ENCODE measurements around the gene KLRF1.

Gene KLRF1

DNA sequence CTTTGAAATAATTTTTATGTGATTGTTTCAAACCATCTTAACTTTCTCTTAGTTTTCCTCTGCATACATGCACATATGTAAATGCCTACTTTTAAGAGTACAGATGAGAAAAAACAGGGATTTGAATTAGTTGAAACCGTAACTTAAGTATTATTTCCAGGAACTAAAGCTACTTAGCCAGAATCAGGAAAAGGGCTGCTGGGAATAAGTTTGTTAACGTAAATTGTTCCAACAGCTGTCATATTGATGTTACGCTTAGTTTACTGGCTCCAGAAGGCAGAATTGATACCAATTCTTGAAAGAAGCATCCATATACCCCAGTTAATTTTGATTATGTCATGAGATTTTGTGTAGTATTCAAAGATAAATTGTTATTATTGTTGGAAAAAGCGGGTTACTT lies 17.9 kb upstream of the KLRF1 start:
- DNase-seq = no peak

DNA sequence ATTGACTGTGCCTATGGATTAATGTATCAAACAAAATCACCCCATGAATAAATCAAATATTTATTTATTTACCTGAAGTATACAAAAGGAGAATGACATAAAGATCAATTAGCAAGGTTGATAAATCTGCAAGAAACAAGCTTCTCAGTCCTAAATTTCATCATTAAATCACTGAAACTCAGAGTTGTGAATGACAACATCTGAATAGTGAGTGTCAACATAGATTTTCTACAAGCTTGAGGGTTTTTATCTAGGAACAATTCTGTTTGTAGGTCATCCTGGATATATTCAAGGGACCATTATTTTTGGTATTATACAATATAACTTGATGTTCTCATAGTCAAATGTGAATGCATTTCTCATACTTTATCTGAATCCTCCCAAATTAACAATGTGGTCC lies 17.4 kb upstream of the KLRF1 start:
- no peak for DNase-seq

DNA sequence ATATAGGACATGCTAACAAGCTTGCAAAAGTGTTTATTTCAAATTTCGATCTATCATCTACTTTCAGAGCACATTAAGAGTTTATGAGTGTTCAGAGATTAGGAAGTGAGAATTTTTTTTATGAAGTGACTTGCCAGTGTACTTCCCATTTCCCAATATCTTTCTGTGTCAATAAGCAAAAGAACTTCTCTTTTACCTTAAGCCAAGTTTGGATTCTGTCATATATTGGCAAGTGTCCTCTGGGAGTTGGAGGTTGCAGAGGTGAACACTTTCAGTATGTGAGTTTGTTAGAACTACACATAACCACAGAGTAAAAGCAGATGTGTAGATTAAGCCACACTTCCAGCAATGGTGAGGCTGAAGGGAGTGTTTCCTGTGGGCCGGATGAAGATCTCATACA lies 16.6 kb upstream of the KLRF1 start:
- no peak for DNase-seq

DNA sequence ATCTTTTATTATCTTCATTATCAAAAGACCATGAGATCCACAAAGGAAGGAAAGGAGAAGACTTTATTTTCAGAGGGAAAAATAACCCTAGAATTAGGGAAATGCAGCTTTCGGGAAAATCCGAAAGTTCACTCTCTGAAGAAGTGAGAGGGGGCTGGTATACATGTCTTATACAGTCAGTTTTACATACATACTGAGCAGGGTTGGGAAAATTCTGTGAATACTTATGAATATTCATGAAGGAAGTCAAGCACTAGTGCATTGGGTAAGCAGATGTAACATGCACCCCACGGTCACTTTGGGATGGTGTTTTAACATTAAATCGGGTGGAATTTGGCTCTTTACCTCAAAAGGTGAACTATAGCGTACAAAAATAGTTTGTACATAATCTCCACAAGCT lies 15.7 kb upstream of the KLRF1 start:
- no peak for DNase-seq

DNA sequence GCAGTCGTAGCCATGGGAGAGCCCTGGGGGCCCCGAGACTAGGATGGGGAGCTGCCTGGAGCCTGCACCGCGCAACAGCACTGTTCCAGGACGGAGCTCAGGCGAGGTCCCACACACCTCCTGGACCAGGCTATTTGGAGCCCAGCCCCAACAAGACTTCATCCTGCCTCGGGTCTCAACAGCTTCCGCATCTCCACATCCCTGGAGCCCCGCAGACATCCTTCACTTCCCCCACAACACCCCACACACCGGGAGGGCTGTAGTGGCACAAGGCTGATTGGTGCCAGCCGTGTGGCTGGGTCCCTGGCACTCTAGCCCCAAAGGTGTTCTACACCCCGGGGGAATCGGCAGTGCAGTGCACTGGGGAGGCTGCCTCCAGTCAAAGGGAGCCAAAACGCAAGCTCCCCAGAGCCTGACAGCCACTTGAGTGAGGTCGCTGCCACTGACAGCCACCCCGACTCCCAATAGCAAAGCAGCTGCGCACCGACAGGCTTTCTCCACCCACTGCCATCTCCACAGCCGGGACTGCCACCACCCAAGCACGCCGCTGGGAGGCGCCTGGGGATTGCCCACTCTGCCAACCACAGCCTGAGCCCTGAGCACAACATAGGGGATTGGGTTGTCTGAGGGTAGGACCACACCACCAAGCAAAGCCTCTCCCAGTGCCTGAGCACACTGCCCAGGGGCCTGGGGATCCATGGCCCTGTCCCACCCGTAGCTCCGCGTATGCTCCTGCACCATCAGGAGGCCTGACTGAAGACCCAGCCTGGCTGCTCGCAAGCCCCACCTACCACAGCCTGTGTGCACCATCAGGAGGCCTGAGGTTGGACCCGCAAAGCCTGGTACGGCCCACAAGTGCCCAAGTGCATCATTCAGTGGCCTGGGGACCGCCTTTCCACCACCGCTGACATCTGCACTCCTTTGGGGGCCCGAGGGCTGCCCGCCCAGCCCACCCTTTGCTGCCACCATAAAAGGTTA lies 13.2 kb upstream of the KLRF1 start:
- peak; percentile 93 for DNase-seq

DNA sequence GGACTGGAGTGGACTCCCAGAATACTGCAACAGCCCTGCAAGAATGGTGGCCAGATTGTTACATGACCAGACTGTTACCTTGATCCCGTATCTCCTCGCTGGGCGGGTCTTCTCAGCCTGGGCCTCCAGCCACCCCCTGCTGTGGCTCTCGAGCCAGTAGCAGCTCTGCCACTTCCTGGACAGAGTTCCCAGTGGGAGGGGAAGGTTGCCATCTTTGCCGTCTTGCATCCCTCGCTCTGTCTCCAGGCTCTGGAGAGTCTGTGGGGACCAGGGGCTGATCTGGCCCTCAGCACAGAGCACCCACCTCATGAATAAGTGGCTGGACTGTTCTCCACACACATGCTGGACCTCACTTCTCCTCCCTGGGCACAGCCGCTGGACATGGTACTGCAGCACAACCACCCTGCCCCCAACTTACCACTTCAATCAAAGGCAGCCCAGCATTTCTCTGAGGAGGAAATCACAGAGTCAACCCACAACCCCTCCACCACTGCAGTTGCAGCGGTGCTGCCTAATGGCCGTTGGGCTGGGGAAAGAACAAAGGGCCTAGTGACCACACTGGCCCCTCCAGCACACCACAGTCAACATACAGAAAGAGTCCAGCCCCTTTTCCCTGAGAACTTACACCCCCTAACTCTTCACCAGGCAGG lies 6.9 kb upstream of the KLRF1 start:
- no peak for DNase-seq

DNA sequence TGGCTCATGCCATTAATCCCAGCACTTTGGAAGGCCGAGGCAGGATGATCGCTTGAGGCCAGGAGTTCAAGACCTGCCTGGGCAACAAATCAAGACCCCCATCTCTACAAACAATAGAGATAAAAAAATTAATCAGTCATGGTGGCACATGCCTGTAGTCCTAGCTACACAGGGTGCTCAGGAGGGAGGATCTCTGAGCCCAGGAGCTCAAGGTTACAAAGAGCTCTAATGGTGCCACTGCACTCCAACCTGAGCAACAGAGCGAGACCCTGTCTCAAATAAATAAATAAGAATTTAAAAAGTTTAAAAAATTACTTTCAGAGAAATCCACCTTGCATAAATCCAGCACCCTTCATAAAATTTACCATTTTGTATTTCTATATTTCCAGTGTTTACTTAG lies 2.2 kb downstream of the KLRF1 start:
- no peak for DNase-seq

DNA sequence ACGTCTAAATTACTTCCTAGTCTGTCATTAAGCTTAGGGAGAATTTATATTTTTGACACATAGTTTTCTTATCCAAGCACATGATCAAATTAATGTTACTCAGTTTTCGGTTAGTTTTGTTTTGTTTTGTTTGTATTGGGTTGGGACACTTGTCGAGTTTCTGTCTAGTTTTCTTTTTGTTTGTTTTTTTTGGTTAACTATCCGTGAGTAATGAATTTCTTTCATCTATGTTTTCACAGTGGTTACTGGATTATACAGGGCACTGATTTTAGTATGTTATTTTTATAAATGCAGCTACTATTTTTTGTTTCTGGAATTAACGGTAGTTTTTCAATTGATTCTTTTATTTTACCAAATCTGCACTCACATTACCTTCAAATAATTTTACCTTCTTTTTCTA lies 2.7 kb downstream of the KLRF1 start:
- no peak for DNase-seq

DNA sequence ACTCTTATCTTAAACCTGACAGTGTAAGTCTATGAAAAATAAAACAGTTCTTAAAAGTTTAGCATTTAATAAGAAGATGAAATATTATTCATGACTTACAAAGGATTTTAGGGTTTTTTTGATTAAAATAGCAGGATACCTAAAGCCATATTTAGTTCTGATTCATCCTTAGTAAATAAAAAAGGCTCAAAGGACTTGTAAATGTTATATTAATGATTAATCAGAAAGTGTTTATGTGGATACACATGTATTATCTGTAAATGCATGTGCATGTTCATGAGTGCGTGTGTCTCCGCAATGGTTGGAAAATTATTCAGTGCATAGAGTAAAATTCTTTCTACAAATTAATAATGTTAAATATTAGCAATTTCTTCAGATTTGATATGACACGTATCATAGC lies 4.4 kb downstream of the KLRF1 start:
- DNase-seq = no peak

DNA sequence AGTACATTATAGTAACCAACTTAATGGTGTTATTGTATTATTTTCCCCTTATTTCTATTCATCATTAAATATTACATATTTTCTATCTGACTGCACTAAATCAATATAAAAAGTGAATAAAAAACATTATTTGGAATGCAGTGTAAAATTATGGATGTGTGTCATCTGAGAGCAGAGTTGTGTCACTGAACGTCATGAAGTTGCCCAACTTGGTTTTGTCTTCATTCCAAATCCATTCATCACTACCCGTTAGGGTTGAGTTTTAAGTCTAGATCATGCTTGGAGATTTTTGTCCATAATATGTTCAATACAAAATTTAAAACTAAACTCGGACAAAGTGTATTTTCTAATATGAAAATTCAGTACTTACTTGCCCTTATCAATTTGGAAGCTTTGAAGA lies 16.1 kb downstream of the KLRF1 start:
- no peak for DNase-seq

DNA sequence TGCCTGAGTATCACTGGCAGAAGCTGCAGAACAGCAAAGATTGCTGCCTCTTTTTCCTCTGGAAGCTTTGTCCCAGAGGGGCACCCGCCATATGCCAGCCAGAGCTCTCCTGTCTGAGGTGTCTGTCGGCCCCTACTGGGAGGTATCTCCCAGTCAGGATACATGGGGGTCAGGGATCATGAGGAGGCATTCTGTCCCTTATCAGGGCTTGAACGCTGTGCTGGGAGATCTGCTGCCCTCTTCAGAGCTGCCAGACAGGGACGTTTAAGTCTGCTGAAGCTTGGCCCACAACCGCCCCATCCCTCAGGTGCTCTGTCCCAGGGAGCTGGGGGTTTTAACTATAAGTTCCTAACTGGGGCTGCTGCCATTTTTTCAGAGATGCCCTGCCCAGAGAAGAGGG lies 21.6 kb downstream of the KLRF1 start:
- DNase-seq = no peak

DNA sequence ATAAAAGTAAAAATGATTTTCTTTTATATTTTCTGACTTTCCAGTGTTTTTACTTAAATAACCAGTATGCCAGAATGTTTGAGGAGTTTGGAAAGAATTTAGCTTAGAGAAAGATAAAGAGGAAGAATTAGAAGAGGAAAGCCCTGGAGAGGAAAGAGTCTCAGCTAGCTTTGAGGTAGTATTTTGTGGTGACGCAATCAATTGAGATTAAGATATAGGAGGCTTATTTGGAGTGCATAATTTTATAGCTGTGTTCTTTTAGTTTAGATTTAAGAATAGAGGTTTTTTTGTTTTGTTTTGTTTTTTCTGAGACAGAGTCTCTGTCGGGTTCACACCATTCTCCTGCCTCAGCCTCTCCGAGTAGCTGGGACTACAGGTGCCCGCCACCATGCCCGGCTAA lies 23.8 kb downstream of the KLRF1 start:
- no peak for DNase-seq

DNA sequence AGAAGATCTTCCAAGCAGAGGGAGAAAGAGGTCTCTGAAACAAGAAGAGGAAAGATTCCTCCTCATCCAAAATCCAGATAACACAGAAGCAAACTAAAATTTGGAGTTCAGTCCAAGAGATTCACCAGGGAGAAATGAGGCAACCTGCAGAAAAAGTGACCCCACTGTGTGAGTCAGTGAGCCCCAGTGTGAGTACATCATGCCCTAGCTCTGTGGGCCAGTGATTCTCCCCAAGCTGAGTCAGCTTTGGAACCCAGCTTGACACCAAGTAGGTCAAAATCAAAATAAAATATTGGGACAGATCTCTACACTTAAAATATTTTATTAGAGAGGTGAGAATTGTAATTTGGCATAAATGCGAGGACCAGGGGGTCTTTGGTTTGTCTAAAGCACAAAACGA lies 24.6 kb downstream of the KLRF1 start:
- DNase-seq = no peak

DNA sequence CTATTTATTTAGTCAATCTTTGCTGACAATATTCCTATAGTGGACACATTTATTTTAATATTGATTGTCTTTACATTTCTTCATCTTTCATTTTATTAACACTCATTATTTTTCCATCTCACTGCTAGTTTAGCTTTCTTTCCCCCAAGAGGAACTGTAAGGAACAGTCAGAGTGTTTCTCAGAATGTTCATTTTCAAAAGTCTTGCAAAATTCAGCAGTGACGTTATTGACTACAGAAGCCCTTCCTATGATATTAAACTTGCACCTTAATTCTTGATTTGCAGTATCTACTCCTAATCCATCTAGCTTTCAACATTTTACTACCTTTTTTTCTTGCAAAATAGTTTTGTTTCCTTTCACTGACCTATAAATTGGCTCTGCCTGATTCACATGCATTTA lies 28.9 kb downstream of the KLRF1 start:
- no peak for DNase-seq

DNA sequence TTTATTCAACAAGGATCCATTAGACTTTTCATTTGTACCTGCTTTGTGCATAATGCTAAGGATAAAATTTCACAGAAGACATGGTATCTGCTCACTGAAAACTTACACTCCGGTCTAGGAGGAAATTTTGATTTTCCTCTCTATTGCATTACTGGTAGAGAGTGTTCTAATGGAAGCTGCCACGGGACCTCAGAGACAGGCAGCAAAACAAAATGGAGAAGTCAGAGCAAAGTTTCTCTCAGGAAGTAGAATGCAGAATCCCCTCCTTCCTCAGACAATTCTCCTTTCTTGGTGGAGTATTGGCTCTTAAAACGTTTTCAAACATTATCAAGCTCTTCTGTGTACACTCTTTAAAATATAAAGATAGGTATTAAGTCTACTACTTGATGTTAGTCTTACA lies 29.6 kb downstream of the KLRF1 start:
- DNase-seq = no peak

DNA sequence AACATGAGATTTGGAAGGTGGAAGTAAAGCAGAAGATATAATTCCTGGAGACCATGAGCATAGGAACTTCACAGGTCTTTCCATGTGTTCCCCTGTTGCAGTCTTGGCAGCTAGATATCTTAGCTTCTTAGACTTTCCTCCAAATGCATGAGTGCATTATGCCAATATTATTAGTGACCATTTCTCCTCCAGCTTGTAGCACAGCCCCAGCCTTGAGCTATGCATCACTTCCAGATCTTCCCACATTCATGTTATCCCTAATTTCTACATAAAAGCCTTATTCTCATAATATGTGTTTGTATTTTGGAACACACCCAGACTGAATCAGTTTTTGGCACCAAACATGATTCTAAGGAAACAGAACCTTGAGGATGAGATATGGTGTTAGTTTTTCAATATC lies 30.9 kb downstream of the KLRF1 start:
- DNase-seq = no peak

DNA sequence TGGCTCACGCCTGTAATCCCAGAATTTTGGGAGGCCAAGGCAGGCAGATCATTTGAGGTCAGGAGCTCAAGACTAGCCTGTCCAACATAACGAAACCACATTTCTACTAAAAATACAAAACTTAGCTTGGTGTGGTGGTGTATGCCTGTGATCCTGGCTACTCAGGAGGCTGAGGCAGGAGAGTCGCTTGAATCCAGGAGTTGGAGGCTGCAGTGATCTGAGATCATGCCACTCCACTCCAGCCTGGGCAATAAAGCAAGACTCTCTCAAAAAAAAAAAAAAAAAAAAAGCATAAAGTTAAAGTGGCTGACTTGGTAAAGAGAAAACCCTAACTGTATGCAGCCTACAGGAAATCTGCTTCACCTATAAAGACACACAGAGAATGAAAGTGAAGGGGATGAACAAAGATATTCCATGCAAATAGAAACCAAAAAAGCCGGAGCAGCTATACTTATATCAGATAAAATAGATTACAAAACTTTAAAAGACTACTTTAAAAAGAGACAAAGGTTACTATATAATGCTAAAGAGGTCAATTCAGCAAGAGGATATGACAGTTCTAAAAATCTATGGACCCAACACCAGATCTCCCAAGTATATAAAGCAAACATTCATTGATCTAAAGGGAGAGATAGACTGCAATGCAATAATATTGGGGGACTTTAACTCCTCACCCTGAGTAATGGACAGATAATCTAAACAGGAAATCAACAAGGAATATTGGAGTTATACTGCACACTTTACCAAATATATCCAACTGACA lies 37.8 kb downstream of the KLRF1 start:
- DNase-seq = peak; percentile 48

DNA sequence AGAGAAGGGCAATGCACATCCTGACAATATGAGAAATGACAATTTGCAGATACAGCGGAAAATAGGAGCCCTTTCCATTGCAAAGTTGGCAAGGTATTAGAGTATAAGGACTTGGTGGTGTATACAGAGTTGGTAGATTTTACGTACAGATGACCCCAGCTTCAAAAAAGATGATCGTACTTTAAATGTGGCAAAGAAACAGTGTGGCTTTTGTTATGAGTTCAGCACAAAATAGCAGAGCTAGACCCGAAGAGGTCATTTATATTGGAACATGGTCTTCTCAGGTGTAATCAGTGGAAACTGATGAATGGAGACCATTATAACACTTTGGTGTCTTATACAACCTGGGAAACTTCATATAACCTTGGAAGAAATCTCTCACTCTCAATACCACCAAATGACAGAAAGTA lies 39.6 kb downstream of the KLRF1 start:
- DNase-seq = no peak

DNA sequence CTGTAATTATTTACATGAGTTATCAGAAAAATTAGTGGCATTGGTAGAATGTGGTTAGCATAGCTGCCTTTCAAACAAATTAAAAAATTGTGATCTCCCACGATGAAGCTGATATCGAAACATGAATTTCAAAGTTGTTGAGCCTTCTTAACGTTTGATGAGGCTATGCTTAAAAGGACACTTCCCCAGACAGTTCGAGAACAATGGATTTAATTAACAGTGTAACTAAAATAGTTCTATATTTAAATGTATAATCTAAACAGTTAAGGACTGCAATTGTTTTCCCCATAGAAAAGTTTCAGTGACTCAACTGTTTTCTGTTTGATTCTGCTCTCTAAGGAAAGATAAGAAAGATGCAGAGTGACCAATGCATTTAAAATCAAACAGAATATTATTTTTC lies 40.2 kb downstream of the KLRF1 start:
- no peak for DNase-seq

DNA sequence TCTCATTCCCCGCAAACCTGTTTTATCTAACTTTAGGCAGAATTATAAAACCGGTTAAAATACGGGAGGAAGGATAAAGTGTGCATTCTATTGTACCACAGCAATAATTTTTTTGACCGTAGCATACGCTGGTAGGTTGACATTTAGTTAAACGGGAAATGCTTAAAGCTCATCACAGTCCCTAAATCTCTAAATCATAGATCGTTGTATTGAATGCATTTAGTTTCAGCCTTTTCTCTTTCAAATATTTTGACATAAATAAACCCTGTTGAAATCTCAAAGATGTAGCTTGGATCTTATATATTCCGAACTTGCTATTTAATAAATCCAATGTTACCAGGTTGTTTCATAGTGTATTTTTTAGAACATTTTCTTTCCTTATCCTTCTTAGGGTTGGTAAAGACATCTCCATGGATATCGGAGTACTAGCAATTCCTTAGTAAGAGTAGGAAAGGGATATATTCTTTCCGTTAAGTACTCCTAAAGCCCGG lies 41.1 kb downstream of the KLRF1 start:
- peak; percentile 28 for DNase-seq

DNA sequence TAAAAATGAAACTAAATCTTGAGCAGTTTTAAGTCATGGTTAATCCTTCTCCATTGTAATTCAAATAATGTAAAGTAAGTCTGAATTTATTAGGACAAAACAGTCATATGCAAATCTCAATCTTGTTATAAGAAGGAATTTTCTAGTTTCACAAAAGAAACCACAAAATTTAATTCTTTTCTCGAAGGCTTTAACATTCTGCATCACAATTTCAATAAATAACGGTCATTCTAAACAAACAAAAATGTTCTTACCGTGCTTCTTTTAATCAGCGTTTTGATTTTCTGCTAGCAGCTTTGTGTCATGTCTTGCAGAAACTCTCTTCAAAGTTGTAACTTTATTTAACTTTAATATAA lies 41.6 kb downstream of the KLRF1 start:
- DNase-seq = no peak

DNA sequence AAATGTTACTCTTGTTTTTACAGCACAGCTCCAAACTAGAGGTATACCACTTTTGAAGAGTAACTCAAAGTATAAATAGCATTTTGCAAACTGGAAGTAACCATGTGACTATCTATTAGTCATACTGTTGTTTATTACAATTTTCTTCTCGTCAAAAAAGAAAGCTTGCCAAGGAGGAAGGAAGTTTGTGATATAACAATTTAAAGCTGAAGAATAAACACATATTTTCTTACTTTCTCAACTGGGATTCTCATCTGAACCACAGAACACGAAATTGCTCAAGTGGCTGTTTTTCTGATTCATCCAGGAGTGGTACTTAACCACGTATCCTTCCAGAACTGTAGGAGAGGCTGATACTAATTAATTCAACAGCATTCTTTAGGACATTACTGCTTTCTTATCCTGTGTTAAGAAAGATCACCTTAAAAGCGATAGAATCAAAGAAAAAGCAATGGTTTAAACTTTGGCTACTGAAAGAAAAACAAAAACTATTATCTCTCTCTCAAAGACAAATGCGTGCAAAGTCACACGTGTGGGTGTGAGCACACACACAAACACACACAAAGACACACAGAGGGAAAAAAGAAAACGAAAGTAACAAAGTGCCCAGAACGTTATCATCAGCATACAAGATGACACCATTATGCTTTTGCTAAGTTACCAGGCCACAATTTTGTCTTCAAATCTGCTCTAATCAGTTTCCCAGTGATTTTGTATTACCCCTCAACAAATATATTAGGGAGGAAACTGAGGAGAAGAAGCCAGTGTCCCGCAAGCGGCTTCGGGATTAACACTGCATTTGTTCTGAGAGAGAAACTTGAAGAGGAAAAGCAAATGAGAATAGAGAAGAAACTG lies 42.3 kb downstream of the KLRF1 start, which contains the start of gene CLEC2B:
CLEC2B (minus strand) TSS at position 48 of the 855 bp plus-strand sequence.
- DNase-seq = peak; percentile 76
